Right lung (tissue), 5 donors: Measurements from ENCODE around the gene SERPINE3. TPM values are rescaled to one million over a fixed set of nuclear protein-coding genes. Genes with fewer than 3 reads are reported as not detected.
A peak's percentile ranks its signal among the peaks of the same experiment; 100 is the strongest.

Source experiments
- DNase-seq, 2 donors: peaks; one replicate each; pipeline ENCODE4 v3.0.0-alpha.2; 2013
- polyA plus RNA-seq, 5 donors: library from polyadenylated mRNA; unstranded; fragments of 120-200 nt; gene quantifications; one replicate each; pipeline versions ENCODE4 v1.2.1 to v1.2.3, GENCODE V29; 2013; ENCODE audit warnings: inconsistent platforms in 1 of 5, low replicate concordance in 1 of 5; ENCODE audit not compliant: insufficient read length in 5 of 5, insufficient read depth in 1 of 5

Gene SERPINE3
- polyA plus RNA-seq, 5 donors = 0.25 to 1.4 (median 0.65) TPM

GRCh38 chr13:51360489-51360888, 21.0 kb downstream of the SERPINE3 start:
- DNase-seq = no peak

- DNase-seq = no peak
Measured at GRCh38 chr13:51361106-51361505, 21.6 kb downstream of the SERPINE3 start.

GRCh38 chr13:51363625-51364024, 24.1 kb downstream of the SERPINE3 start:
- DNase-seq = no peak

- DNase-seq = no peak
Measured at GRCh38 chr13:51364404-51365008, 25.0 kb downstream of the SERPINE3 start.

- DNase-seq = no peak
Measured at GRCh38 chr13:51370116-51370515, 30.6 kb downstream of the SERPINE3 start.

- no peak for DNase-seq
Measured at GRCh38 chr13:51370811-51371210, 31.3 kb downstream of the SERPINE3 start.

GRCh38 chr13:51371768-51372399, 32.4 kb downstream of the SERPINE3 start:
- DNase-seq = no peak

- no peak for DNase-seq
Measured at GRCh38 chr13:51373451-51373850, 34.0 kb downstream of the SERPINE3 start.

GRCh38 chr13:51380269-51380668, 40.8 kb downstream of the SERPINE3 start:
- DNase-seq = peak in 1 of 2 donors; percentile 16

- DNase-seq = no peak
Measured at GRCh38 chr13:51385114-51385513, 45.6 kb downstream of the SERPINE3 start.

GRCh38 chr13:51394724-51395123, 55.2 kb downstream of the SERPINE3 start:
- no peak for DNase-seq

- no peak for DNase-seq
Measured at GRCh38 chr13:51396352-51396751, 56.9 kb downstream of the SERPINE3 start.

GRCh38 chr13:51397262-51397941, 57.9 kb downstream of the SERPINE3 start:
- DNase-seq = no peak

- no peak for DNase-seq
Measured at GRCh38 chr13:51405176-51405575, 65.7 kb downstream of the SERPINE3 start.

GRCh38 chr13:51412431-51412830, 72.9 kb downstream of the SERPINE3 start:
- no peak for DNase-seq

Other genes with a start within 250 kb of the SERPINE3 start
- not detected for gene C13orf42, start 228.4 kb upstream of the SERPINE3 start, polyA plus RNA-seq
- 1 to 10 TPM; 5.1 to 7.4 (median 6.7) TPM for gene FAM124A, start 117.3 kb upstream of the SERPINE3 start, polyA plus RNA-seq
- gene INTS6, start 113.3 kb downstream of the SERPINE3 start, polyA plus RNA-seq = 10 to 100 TPM; 31.1 to 51.6 (median 47.5) TPM
- 10 to 100 TPM; 15.5 to 29.0 (median 24.8) TPM for gene WDFY2, start 244.8 kb downstream of the SERPINE3 start, polyA plus RNA-seq